Fibroblast of villous mesenchyme (primary cell): ENCODE results near the gene RSPH3. TPM values are rescaled to one million over a fixed set of nuclear protein-coding genes. Genes with fewer than 3 reads are reported as not detected.
A peak's percentile ranks its signal among the peaks of the same experiment; 100 is the strongest.

Experiments used
- DNase-seq: peaks from one replicate; pipeline ENCODE4 v3.0.0-alpha.2; 2010; ENCODE audit warnings: low read depth
- H3K4me3 ChIP-seq: 2 replicates; pipeline ENCODE4 v1.5.1; 2011; ENCODE audit warnings: low read depth, mild to moderate bottlenecking, low read length
- CTCF ChIP-seq: IDR thresholded peaks from 2 replicates; pipeline ENCODE4 v1.5.1; 2012; ENCODE audit warnings: low read depth, mild to moderate bottlenecking, low read length; ENCODE audit not compliant: insufficient read depth
- total RNA-seq: library from RNA; depleted of rRNA; stranded (reverse); fragments of >200 nt; gene quantifications from 2 replicates; pipeline ENCODE4 v1.2.3, GENCODE V29; 2012

The RSPH3 gene
- total RNA-seq = 5.2 and 6.0 TPM in 2 replicates

GRCh38 chr6:158999666-159000403 lies at the start of gene RSPH3:
TSS of gene RSPH3 (minus strand) at chr6:159000202. CDS start at chr6:158999550, 652 bp downstream.
- H3K4me3 ChIP-seq = peak within 1 kb of the TSS; percentile 85
- TF ChIP-seq CTCF = peak; percentile 13
- DNase-seq = peak; percentile 85

DNA sequence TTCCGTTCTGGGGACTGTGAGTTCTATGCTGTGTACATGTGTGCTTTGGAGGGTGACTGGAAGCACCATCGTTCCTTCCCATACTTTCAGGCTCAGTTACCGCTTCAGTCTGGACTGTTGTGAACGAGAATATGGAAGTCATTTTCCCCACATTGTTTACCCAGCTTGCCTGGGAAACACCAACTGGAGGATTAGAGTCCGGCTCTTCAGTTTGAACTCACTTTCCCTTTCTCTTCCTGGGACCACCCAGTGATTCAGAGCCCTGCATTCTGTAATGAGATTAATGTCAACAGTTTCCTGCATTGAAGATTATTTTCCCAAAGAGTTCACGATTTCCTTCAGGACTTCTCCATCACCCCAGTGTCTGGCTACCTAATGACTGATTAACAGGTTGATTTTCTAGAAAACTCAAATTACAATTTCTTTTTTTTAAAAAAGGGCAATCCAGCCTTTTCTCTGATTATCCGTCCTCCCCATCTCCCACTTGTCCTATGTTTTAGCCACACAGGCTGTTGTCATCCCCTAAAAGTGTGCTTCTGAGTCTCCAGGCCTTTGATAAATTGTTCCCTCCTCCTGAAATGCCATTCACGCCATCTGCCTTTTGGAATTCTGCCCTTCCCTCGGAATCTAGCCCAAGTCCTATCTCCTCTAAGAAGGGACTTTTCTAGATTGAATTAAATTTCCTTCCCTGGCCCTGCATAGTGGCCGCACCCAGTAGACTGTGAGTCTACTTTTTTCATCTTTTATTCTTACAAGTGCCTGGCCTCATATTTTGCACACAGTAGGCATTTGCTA lies 48.1 kb upstream of the RSPH3 start:
- no peak overlapping the region for H3K4me3 ChIP-seq
- no peak for TF ChIP-seq CTCF
- no peak for DNase-seq

DNA sequence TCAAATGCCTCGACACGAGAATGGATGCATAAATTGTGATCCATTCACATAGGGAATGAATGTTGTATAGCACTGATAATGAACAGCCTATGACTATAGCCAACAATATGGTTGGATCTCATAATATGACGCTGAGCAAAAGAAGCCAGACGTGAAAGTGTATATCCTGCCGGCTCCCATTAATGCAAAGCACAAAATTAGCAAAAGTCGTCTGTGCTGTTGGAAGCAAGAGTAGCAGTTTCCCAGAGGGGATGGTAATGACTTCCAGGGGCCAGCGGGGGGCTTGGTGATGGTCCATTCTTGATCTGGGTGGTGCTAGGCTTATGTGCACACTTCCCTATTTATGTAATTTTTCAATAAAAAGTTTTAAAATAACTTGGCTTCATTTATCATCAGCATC lies 45.8 kb upstream of the RSPH3 start:
- no peak for TF ChIP-seq CTCF
- no peak for DNase-seq
- no peak overlapping the region for H3K4me3 ChIP-seq

DNA sequence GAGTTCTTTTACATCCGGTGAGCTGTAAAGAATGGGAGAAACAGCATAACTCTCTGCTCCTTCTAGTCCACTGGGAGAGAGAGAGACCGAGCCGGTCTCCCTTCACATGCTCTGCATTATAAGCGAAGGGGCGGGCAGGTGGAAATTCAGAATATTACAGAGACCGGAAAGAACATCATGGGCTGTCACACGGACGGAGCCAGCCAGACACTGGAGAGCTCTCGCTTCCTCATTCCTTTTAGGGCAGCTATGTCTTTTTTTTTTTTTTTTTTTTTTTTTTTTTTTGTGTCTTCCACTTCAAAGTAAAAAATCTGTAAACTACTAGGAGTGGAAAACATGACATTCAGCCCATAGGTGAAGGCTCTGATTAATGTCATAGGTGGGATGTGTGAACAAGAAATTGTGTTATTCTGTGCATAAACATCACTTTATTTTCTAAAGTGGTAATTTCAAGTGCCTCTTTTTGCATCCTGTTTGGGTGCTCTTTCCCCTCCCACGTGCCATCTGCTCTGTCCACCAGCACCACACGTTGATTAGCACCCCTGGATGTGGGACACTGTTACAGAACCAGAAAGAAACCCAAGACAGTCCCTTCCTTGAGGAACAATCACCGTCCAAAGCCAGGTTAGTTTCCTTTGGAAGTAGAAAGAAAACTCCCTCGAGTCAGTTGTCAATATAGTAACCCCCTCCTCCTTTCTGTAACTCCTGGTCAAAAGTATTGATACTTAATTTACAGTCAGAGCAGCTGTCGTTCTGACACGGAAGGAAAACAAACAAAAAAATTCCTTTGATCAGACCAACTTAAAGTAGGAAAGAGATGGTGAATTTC lies 45.1 kb upstream of the RSPH3 start, which contains the start of gene TAGAP:
Gene TAGAP (minus strand): TSS at position 93 of the 829 bp plus-strand sequence. CDS start 845 bp downstream, outside the sequence.
- TF ChIP-seq CTCF = no peak
- no peak within 1 kb of the TSS for H3K4me3 ChIP-seq

DNA sequence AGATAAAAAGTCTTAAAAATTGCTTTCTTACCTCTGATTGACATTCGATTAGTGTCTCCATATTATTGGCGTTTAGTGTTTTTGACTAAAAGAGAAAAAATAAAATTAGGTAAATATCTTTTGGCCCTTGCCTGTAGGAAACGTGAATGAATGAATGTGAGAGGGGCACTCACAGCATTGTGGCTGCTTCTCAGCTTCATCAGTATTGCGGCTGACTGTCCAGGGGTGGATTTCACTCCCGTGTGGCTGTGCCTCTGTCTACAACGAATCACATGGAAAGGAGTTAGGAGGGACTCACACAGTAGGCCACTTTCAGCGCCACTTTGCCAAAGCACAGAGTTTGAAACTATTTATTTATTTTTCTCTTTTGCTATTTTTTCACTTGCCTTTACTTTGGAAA lies 43.9 kb upstream of the RSPH3 start:
- TF ChIP-seq CTCF = no peak
- H3K4me3 ChIP-seq = no peak overlapping the region
- DNase-seq = no peak

More for the DNA sequence above, 45.1 kb upstream of the RSPH3 start, which contains the start of gene TAGAP:
- no peak for DNase-seq

GRCh38 chr6:159043251-159043650 lies 43.2 kb upstream of the RSPH3 start:
- no peak for TF ChIP-seq CTCF
- no peak overlapping the region for H3K4me3 ChIP-seq
- DNase-seq = no peak
